Loucy (cell line): ENCODE measurements around the gene ATXN2.
A peak's percentile ranks its signal among the peaks of the same experiment; 100 is the strongest.

Experiments used
- H2AFZ ChIP-seq: fragments of 200-600 bp; sonication (generic); 2 replicates; pipeline ENCODE4 v1.6.0; 2016; ENCODE audit warnings: antibody characterized with exemption, mild to moderate bottlenecking, low read length, moderate library complexity
- H3F3A ChIP-seq: fragments of 200-600 bp; 2 replicates; pipeline ENCODE4 v1.6.0; 2016; ENCODE audit warnings: antibody characterized with exemption, low read depth, mild to moderate bottlenecking
- H3K27me3 ChIP-seq: fragments of 200-600 bp; sonication (generic); 2 replicates; pipeline ENCODE4 v1.6.1; 2014; ENCODE audit warnings: low read length, mild to moderate bottlenecking; ENCODE audit not compliant: insufficient read depth, poor library complexity, severe bottlenecking
- H3K36me3 ChIP-seq: fragments of 200-600 bp; sonication (generic); 2 replicates; pipeline ENCODE4 v1.6.1; 2016; ENCODE audit warnings: low read length; ENCODE audit not compliant: insufficient read depth
- H3K4me1 ChIP-seq: fragments of 200-600 bp; sonication (generic); 2 replicates; pipeline ENCODE4 v1.5.1; 2014; ENCODE audit warnings: low read length, mild to moderate bottlenecking; ENCODE audit not compliant: insufficient read depth, poor library complexity, severe bottlenecking
- H3K4me2 ChIP-seq: fragments of 200-600 bp; sonication (generic); 2 replicates; pipeline ENCODE4 v1.6.0; 2014; ENCODE audit warnings: antibody characterized with exemption, low read length, low read depth, mild to moderate bottlenecking; ENCODE audit not compliant: poor library complexity, severe bottlenecking
- H3K4me3 ChIP-seq: fragments of 200-600 bp; sonication (generic); 2 replicates; pipeline ENCODE4 v1.5.1; 2014; ENCODE audit warnings: low read length, mild to moderate bottlenecking, mixed read lengths; ENCODE audit not compliant: poor library complexity, severe bottlenecking
- H3K79me2 ChIP-seq: fragments of 200-600 bp; sonication (generic); 2 replicates; pipeline ENCODE4 v1.6.1; 2014; ENCODE audit warnings: low read length; ENCODE audit not compliant: insufficient read depth
- H3K9ac ChIP-seq: fragments of 200-600 bp; sonication (generic); 2 replicates; pipeline ENCODE4 v1.6.0; 2014; ENCODE audit warnings: mild to moderate bottlenecking, low read depth, low read length, moderate library complexity; ENCODE audit not compliant: poor library complexity, severe bottlenecking
- H3K9me2 ChIP-seq: fragments of 200-600 bp; sonication (generic); replicated peaks from 2 replicates; pipeline ENCODE4 v1.6.1; 2016; ENCODE audit warnings: low read depth, low read length, mixed read lengths
- H3K9me3 ChIP-seq: fragments of 200-600 bp; sonication (generic); 2 replicates; pipeline ENCODE4 v1.6.1; 2014; ENCODE audit warnings: mild to moderate bottlenecking, antibody characterized with exemption, low read length, low read depth; ENCODE audit not compliant: insufficient read depth
- H4K20me1 ChIP-seq: fragments of 200-600 bp; sonication (generic); 2 replicates; pipeline ENCODE4 v1.6.0; 2014; ENCODE audit warnings: antibody characterized with exemption, low read length, mild to moderate bottlenecking; ENCODE audit not compliant: insufficient read depth, poor library complexity, severe bottlenecking
- CTCF ChIP-seq: fragments of 200-600 bp; sonication (generic); conservative IDR thresholded peaks from 2 replicates; pipeline ENCODE4 v1.5.1; 2014; ENCODE audit warnings: mild to moderate bottlenecking, antibody characterized with exemption, low read length
- EZH2phosphoT487 ChIP-seq: fragments of 200-600 bp; IDR thresholded peaks from 2 replicates; pipeline ENCODE4 v1.6.1; 2018; ENCODE audit warnings: antibody characterized with exemption, mild to moderate bottlenecking, moderate library complexity, borderline replicate concordance

The ATXN2 gene

GRCh38 chr12:111408686-111409402 is 190.3 kb downstream of the ATXN2 start:
- Histone ChIP-seq H3K4me3 (peak overlapping the region; percentile 97), H3K36me3 (no peaks in the 10 kb centered on the region), H3K9me2 (no peaks in the 10 kb centered on the region), H3K9me3 (no peaks in the 10 kb centered on the region), H3K79me2 (peaks cover 79% of the 10 kb centered on the region), H3F3A (0 out of 2 replicates have a peak, but pooled peaks cover 2% of the 10 kb centered on the region), H2AFZ (no peak overlapping the region), H3K27me3 (peaks cover 9% of the 10 kb centered on the region), H3K4me2 (peak overlapping the region; percentile 99), H3K4me1 (peaks cover 79% of the 10 kb centered on the region), H4K20me1 (peaks cover 74% of the 10 kb centered on the region), H3K9ac (peak overlapping the region; percentile 99)
- TF ChIP-seq CTCF, result no peak
- TF ChIP-seq EZH2phosphoT487, result no peak

GRCh38 chr12:111408116-111408440 is 191.0 kb downstream of the ATXN2 start:
- TF ChIP-seq EZH2phosphoT487 (no peak), CTCF (no peak)
- H3K79me2 ChIP-seq, result peaks cover 72% of the 10 kb centered on the region

GRCh38 chr12:111407377-111408115 is 191.6 kb downstream of the ATXN2 start:
- Histone ChIP-seq H3K36me3 (no peaks in the 10 kb centered on the region), H3K9me3 (no peaks in the 10 kb centered on the region), H3K4me2 (peak overlapping the region; percentile 99), H3K9ac (peak overlapping the region; percentile 99), H4K20me1 (peaks cover 63% of the 10 kb centered on the region), H2AFZ (no peak overlapping the region), H3K27me3 (peaks cover 9% of the 10 kb centered on the region), H3K4me3 (peak overlapping the region; percentile 97), H3K79me2 (peaks cover 66% of the 10 kb centered on the region), H3K9me2 (no peaks in the 10 kb centered on the region), H3K4me1 (peaks cover 67% of the 10 kb centered on the region), H3F3A (0 out of 2 replicates have a peak, but pooled peaks cover 2% of the 10 kb centered on the region)
- TF ChIP-seq CTCF (no peak), EZH2phosphoT487 (no peak)

More at GRCh38 chr12:111408116-111408440, 191.0 kb downstream of the ATXN2 start:
- Histone ChIP-seq H3K4me1 (peaks cover 72% of the 10 kb centered on the region), H3F3A (0 out of 2 replicates have a peak, but pooled peaks cover 2% of the 10 kb centered on the region), H4K20me1 (peaks cover 68% of the 10 kb centered on the region), H3K4me3 (peak overlapping the region; percentile 97), H3K36me3 (no peaks in the 10 kb centered on the region), H3K4me2 (peak overlapping the region; percentile 99), H3K9me2 (no peaks in the 10 kb centered on the region), H3K9ac (peak overlapping the region; percentile 99), H3K27me3 (peaks cover 9% of the 10 kb centered on the region), H2AFZ (no peak overlapping the region), H3K9me3 (no peaks in the 10 kb centered on the region)
